ENCODE data around the gene DRG2.

DRG2 gene

GRCh38 chr17:18101828-18102227 lies 14.1 kb downstream of the DRG2 start:
- Histone ChIP-seq H3F3A (ENCODE audit: insufficient read depth) (no peaks in the 10 kb centered on the region), H4K20me1 (ENCODE audit: low read depth, low read length) (no peaks in the 10 kb centered on the region), H3K27ac (ENCODE audit: low read depth, low read length) (no peak overlapping the region), H3K27me3 (ENCODE audit: low read length) (no peaks in the 10 kb centered on the region), H3K9me2 (replicated peaks; ENCODE audit: insufficient read depth, low read length) (no peaks in the 10 kb centered on the region), H3K9ac (ENCODE audit: low read length) (no peak overlapping the region), H2AFZ (ENCODE audit: low read depth, low read length, severe bottlenecking) (no peak overlapping the region), H3K4me2 (ENCODE audit: low read depth, low read length, poor library complexity, severe bottlenecking) (no peak overlapping the region), H3K36me3 (ENCODE audit: low read length) (no peaks in the 10 kb centered on the region), H3K4me3 (ENCODE audit: insufficient read depth, low read length, poor library complexity, severe bottlenecking) (no peak overlapping the region), H3K79me2 (ENCODE audit: insufficient read depth, low read length) (peaks cover 1% of the 10 kb centered on the region; the same call in 1 of the 2 replicates), H3K9me3 (ENCODE audit: insufficient read depth, low read length) (no peaks in the 10 kb centered on the region)
- TF ChIP-seq CTCF (IDR thresholded peaks at IDR 0.05; ENCODE audit: insufficient read depth, low read length, poor library complexity, severe bottlenecking) (no peak), EZH2phosphoT487 (conservative IDR thresholded peaks at IDR 0.05; ENCODE audit: low read length) (no peak)

- Histone ChIP-seq H3K4me2 (ENCODE audit: low read depth, low read length, poor library complexity, severe bottlenecking) (no peak overlapping the region), H3F3A (ENCODE audit: insufficient read depth) (no peaks in the 10 kb centered on the region), H3K36me3 (ENCODE audit: low read length) (no peaks in the 10 kb centered on the region), H3K9me3 (ENCODE audit: insufficient read depth, low read length) (no peaks in the 10 kb centered on the region), H2AFZ (ENCODE audit: low read depth, low read length, severe bottlenecking) (no peak overlapping the region), H4K20me1 (ENCODE audit: low read depth, low read length) (no peaks in the 10 kb centered on the region), H3K9ac (ENCODE audit: low read length) (no peak overlapping the region), H3K79me2 (ENCODE audit: insufficient read depth, low read length) (no peaks in the 10 kb centered on the region), H3K27ac (ENCODE audit: low read depth, low read length) (no peak overlapping the region), H3K4me3 (ENCODE audit: insufficient read depth, low read length, poor library complexity, severe bottlenecking) (no peak overlapping the region), H3K27me3 (ENCODE audit: low read length) (no peaks in the 10 kb centered on the region), H3K9me2 (replicated peaks; ENCODE audit: insufficient read depth, low read length) (no peaks in the 10 kb centered on the region)
- no peak for TF ChIP-seq CTCF (IDR thresholded peaks at IDR 0.05; ENCODE audit: insufficient read depth, low read length, poor library complexity, severe bottlenecking)
- no peak for TF ChIP-seq EZH2phosphoT487 (conservative IDR thresholded peaks at IDR 0.05; ENCODE audit: low read length)
Observed at GRCh38 chr17:18102640-18103039, 14.9 kb downstream of the DRG2 start.

GRCh38 chr17:18105027-18105426 lies 17.3 kb downstream of the DRG2 start:
- Histone ChIP-seq H3K4me2 (ENCODE audit: low read depth, low read length, poor library complexity, severe bottlenecking) (no peak overlapping the region), H3K9me3 (ENCODE audit: insufficient read depth, low read length) (no peaks in the 10 kb centered on the region), H3K36me3 (ENCODE audit: low read length) (no peaks in the 10 kb centered on the region), H3K27me3 (ENCODE audit: low read length) (no peaks in the 10 kb centered on the region), H3K4me3 (ENCODE audit: insufficient read depth, low read length, poor library complexity, severe bottlenecking) (no peak overlapping the region), H3K27ac (ENCODE audit: low read depth, low read length) (no peak overlapping the region), H3K9ac (ENCODE audit: low read length) (no peak overlapping the region), H3F3A (ENCODE audit: insufficient read depth) (no peaks in the 10 kb centered on the region), H3K9me2 (replicated peaks; ENCODE audit: insufficient read depth, low read length) (no peaks in the 10 kb centered on the region), H4K20me1 (ENCODE audit: low read depth, low read length) (no peaks in the 10 kb centered on the region), H3K79me2 (ENCODE audit: insufficient read depth, low read length) (no peaks in the 10 kb centered on the region), H2AFZ (ENCODE audit: low read depth, low read length, severe bottlenecking) (no peak overlapping the region)
- no peak for TF ChIP-seq CTCF (IDR thresholded peaks at IDR 0.05; ENCODE audit: insufficient read depth, low read length, poor library complexity, severe bottlenecking)
- TF ChIP-seq EZH2phosphoT487 (conservative IDR thresholded peaks at IDR 0.05; ENCODE audit: low read length): no peak

Measured in SU-DHL-6 (cell line).